Stimulated activated CD4-positive, alpha-beta T cell treated with anti-CD3 and anti-CD28 coated beads, Interleukin-4, amount 100 ng/mL, for 1 hour (primary cell): Measurements from ENCODE around the gene PTCRA.
A peak's percentile ranks its signal among the peaks of the same experiment; 100 is the strongest.
"Not testable (repeated sequence)": the region's sequence is repeated elsewhere in the genome, so short reads cannot be mapped to it uniquely, and the experiment has no call there.

Experiments
- DNase-seq: peaks from one replicate; pipeline ENCODE4 v3.0.0-alpha.2; 2020

PTCRA gene

DNA sequence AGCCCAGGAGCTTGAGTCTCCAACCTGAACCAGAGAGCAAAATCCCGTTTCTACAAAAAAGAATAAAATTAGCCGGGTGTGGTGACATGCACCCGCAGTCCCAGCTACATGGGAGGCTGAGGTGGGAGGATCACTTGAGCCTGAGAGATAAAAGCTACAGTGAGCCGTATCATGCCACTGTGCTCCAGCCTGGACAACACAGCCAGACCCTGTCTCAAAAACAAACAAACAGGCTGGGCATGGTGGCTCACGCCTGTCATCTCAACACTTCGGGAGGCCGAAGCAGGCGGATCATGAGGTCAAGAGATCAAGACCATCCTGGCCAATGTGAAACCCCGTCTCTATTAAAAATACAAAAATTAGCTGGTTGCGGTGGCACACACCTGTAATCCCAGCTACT, 11.4 kb upstream of the PTCRA start:
- no peak for DNase-seq

- no peak for DNase-seq
Observed at GRCh38 chr6:42907336-42907735, 8.5 kb upstream of the PTCRA start.

DNA sequence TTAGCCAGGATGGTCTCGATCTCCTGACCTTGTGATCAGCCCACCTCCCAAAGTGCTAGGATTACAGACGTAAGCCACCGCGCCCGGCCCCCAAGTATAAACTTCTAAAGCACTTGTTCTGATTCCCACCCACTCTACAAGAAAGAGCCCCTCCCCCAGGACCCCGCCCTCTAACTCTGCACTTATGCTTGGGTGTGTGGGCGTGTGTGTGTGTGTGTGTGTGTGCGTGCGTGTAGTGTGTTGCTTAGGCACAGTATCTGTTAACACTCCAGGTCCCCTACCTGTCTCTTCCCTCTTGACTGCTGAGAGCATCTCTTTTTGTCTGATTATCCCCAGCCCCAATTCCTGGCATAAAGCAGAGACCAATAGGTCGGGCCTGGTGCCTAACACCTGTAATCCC, 6.0 kb upstream of the PTCRA start:
- no peak for DNase-seq

DNA sequence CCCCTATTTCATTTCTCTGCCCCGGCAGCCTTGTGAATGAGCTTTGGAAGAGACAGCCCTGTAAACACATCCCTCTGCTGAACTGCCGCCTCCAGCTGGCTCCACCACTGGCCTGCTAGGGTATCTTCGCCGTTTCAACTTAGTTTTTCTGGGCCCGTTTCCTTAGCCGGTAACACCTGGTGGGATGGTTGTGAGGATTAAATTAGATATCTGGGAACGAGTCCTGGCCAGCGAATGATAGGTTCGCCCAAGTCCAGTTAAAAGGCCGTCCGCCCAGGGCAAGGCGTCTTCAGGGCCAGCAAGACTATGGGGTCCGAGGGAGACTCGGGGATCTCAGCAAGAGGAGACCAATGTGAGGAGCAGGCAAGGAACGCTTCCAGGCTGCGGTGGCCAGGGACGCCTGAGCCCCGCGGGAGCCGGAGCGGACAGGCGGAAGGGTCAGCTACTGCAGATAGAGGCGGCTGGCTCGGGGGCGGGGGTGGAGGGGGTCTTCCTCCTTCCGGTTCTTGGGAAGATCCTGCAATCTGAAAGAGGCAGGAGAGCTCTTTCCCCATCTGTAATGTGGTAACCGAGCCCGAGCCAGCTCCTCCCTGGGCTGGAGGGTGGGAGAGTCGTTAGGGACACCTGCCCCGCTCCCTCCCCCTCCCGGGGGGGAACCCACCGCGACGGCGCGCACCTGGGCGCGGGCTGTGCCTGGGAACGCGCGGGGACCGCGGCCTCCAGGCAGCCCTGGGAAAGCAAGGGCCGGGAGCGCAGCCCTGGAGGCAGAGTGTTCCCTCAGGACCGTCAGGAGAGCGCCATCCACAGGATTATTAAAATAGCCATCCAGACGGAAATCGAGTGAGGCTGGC, 4.5 kb upstream of the PTCRA start:
- DNase-seq, result no peak

DNA sequence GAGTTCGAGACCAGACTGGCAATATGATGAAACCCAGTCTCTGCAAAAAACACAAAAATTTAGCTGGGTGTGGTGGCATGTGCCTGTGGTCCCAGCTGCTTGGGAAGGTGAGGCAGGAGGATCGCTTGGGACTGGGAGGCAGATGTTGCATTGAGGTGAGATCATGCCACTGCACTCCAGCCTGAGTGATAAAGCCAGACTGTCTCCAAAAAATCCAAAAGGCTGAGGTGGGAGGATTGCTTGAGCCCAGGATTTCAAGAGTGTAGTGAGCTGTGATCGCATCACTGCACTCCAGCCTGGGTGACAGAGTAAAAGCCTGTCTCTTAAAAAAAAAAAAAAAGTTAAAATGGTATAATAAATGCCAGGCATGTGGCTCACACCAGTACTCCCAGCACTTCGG, 1.3 kb upstream of the PTCRA start:
- no peak for DNase-seq

DNA sequence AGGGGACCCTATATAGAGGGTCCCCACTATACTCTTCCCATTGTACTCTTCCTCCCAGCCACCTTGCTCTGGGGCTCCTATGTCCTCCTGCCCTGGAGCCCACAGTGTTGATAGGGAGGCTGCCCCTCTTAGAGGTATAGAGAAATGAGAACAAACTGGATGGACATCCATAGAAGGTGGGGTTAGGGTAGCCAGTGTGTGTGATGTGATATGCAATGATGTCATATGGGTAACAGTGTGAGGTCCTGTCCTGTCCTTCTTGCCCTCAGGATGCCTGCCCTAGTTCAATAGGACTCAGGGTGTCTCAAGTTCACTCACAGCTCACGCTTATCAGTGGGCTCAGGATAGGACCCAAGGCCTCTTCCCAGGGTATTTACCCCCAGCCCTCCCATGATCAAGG, 435 bp downstream of the PTCRA start:
- no peak for DNase-seq

GRCh38 chr6:42921801-42922200, 5.9 kb downstream of the PTCRA start:
- DNase-seq, result no peak

GRCh38 chr6:42923666-42924065, 7.8 kb downstream of the PTCRA start:
- no peak for DNase-seq

- no peak for DNase-seq
Observed at GRCh38 chr6:42925248-42925857, 9.5 kb downstream of the PTCRA start.

- DNase-seq, result peak; percentile 90
Observed at GRCh38 chr6:42928986-42929820, 13.3 kb downstream of the PTCRA start, which contains the start of gene CNPY3. TSS of gene CNPY3 (plus strand) at chr6:42929480. CDS start at chr6:42929571, 91 bp downstream.

DNA sequence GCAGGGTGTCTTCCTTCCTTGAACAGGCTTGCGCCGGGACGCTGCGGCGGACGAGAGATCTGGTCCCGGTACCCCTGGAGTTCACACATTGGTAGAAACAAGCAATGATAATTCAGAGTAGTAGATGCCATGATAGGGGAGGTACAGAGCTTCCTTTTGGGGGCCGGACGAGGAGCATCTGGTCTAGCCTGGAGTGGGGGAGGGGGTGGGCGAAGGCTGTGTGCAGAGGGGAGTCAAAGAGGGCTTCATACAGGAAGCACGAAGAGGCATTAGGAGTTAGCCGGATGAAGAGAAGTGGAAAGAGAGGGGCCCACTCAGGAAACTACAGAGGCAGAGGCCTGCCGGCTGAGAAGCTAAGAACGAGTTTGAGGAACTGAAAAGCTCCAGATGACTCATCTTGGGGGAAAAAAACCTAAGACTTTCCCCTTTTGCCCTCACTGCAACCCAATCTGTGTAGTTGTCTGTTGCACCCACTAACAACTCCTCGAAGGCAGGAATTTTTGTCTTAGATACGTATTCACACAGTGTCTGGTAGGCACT, 14.0 kb downstream of the PTCRA start:
- DNase-seq, result peak; percentile 53

DNA sequence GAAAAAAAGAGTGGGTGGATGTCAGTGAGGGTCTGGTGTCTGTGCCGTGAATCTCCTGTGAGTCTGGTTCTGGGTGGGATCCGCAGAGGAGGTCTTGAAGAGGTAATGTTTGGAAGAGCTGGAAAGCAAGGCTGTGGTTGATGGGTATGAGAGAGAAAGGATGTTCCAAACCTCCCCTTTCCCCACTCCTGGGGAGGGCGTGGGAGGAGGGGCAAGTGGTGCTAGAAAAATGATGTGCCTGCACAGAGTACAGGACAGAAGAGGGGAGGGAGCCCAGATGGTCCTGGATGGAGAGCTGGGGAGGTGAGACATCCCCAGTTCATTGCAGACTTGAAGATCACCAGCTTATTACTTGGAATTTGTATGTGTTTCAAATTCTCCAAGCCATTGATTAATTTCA, 16.6 kb downstream of the PTCRA start:
- no peak for DNase-seq

DNA sequence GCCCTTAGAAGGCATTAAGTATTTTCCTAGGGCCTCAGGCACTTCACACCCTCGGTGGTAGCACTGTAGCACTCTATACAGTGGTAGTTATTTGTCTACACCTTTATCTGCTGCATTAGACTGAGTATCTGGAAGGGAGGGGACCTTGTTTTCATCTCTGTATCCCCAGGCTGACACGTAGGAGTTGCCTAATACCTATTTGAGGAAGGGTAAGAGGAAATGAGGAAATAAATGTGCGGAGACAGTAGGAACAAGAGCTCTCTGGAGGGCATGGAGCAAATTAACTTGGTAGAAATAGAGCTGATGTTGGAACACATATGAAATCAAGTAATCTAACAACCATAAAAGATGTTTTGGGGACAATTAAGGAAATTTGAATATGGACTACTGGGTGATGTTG, 17.4 kb downstream of the PTCRA start:
- DNase-seq, result no peak

GRCh38 chr6:42935322-42935721, 19.5 kb downstream of the PTCRA start:
- DNase-seq, result no peak

- no peak for DNase-seq
Observed at GRCh38 chr6:42936398-42936797, 20.5 kb downstream of the PTCRA start.

DNA sequence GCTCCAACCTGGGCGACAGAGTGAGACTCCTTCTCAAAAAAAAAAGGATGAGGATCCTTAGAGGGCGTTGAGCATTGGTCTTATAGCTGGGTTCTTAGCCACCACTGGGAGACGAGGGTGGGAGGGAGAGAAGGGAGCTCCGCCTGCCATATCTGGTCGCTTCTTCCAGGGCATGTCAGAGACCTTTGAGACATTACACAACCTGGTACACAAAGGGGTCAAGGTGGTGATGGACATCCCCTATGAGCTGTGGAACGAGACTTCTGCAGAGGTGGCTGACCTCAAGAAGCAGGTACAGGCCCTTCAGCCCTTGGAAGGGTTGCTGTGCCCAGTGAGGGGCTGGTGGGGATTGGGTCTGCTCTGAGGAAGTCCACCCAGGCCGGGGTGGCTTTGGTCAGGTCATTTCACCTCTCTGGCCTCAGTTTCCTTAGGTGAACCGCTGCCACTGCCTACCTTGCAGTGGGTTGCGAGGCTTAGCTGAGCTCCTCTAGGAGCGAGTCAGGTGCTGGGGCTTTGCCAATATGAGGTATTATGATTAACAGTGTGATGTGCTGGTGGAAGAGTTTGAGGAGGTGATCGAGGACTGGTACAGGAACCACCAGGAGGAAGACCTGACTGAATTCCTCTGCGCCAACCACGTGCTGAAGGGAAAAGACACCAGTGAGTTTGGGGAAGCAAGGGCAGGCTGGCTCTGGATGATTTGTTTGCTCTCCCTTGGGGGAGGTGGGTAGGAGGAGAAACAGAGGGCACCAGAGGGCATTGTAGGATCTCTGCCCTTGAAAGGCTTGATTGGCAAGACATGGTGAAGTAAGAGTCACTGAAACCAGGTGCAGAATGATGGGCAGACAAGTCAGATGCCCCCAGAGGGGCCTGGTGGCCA, 21.9 kb downstream of the PTCRA start:
- no peak for DNase-seq

- no peak for DNase-seq
Observed at GRCh38 chr6:42938428-42938796, 22.6 kb downstream of the PTCRA start.

- no peak for DNase-seq
Observed at GRCh38 chr6:42938987-42939809, 23.3 kb downstream of the PTCRA start.

GRCh38 chr6:42939810-42940167, 23.9 kb downstream of the PTCRA start:
- DNase-seq, result no peak

DNA sequence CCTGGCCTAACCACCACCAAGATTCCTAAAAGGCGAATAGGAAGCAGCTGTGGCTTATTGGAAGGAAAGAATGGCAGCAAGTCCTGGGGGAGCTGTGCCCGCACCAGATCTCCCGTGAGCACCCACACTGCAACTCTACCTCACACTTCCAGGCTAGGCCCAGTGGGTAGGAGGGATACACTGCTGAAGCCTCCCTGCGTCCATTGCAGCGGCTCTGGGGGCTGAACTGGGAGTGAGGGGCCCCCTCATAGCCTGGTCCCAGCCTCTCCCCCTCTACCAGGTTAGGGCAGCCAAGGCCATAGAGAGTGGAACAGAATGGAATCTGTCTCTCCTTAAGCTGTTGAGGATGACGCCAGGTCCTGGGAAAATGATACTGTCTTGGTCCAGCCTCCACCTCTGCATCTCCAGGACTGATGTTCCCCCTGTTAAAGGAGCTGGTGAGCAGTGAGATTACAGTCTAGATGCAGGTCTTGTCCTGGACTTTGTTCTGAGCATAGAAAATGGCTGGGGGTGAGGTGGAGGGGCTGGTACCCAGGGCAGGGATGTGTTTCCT, 24.7 kb downstream of the PTCRA start:
- DNase-seq, result no peak

- not testable (repeated sequence) for DNase-seq
Observed at GRCh38 chr6:42941356-42941755, 25.5 kb downstream of the PTCRA start.
